ENCODE results near the gene ARID1B.

- TF ChIP-seq NBN (IDR thresholded peaks at IDR 0.05) (no peak), CTCF (IDR thresholded peaks at IDR 0.05 in 2 of 3, conservative IDR thresholded peaks at IDR 0.05 in 1 of 3; ENCODE audit: control insufficient read depth in 2 of 3, extremely low read depth in 1 of 3, insufficient read depth in 1 of 3, low read depth in 3 of 3, low read length in 3 of 3) (no peak), SREBF1 (IDR thresholded peaks at IDR 0.05; ENCODE audit: low read length) (no peak), EGR1 (IDR thresholded peaks at IDR 0.05; ENCODE audit: borderline replicate concordance in 1 of 2, low read depth in 2 of 2, low read length in 2 of 2) (no peak), EZH2 (IDR thresholded peaks at IDR 0.05; ENCODE audit: borderline replicate concordance, control insufficient read depth, low read depth, low read length) (no peak), ZNF24 (IDR thresholded peaks at IDR 0.05) (no peak), SMC3 (IDR thresholded peaks at IDR 0.05; ENCODE audit: borderline replicate concordance, low read length) (no peak), EP300 (IDR thresholded peaks at IDR 0.05; ENCODE audit: borderline replicate concordance in 1 of 2, control insufficient read depth in 1 of 2, low read depth in 2 of 2, low read length in 2 of 2) (no peak), ZNF274 (IDR thresholded peaks at IDR 0.05; ENCODE audit: insufficient read depth, insufficient read length) (no peak), POLR2A (IDR thresholded peaks at IDR 0.05; ENCODE audit: low read depth, low read length) (no peak), ZZZ3 (IDR thresholded peaks at IDR 0.05; ENCODE audit: control insufficient read depth, insufficient read length, low read depth) (no peak), DPF2 (IDR thresholded peaks at IDR 0.05) (no peak), MYC (IDR thresholded peaks at IDR 0.05; ENCODE audit: insufficient read depth, insufficient read length, insufficient replicate concordance, low read length, severe bottlenecking) (no peak)
Observed at GRCh38 chr6:157069585-157069984, 292.4 kb downstream of the ARID1B start.

Data from GM12878 (cell line).